Natural killer cell (primary cell): ENCODE data around the gene NF1. TPM values are rescaled to one million over a fixed set of nuclear protein-coding genes. Genes with fewer than 3 reads are reported as not detected.

ENCODE experiments used
- ATAC-seq, 3 donors: fragments of 150-1000 bp in 2 of 3; fragments of 200-7000 bp in 1 of 3; cut with Tn5 transposase; 1 replicate in 1 of 3; 2 replicates in 2 of 3; pipeline ENCODE4 v1.10.0; 2021; ENCODE audit warnings: mild to moderate bottlenecking in 2 of 3, moderate library complexity in 2 of 3
- DNase-seq, 2 donors: peaks; one replicate each; pipeline versions ENCODE4 v3.0.0 to v3.0.0-alpha.2; 2013 to 2021; ENCODE audit warnings: mixed read lengths in 1 of 2
- H3K27ac ChIP-seq: one replicate; pipeline ENCODE4 v1.5.1; 2013; ENCODE audit warnings: mild to moderate bottlenecking, low read length
- H3K27me3 ChIP-seq: one replicate; pipeline ENCODE4 v1.6.1; 2013; ENCODE audit warnings: low read length; ENCODE audit not compliant: control insufficient read depth, insufficient read depth
- H3K36me3 ChIP-seq: one replicate; pipeline ENCODE4 v1.6.1; 2013; ENCODE audit warnings: low read length; ENCODE audit not compliant: control insufficient read depth, insufficient read depth
- H3K4me1 ChIP-seq: one replicate; pipeline ENCODE4 v1.6.1; 2013; ENCODE audit warnings: low read length; ENCODE audit not compliant: control insufficient read depth, insufficient read depth
- H3K4me3 ChIP-seq: one replicate; pipeline ENCODE4 v1.5.1; 2013; ENCODE audit warnings: low read length
- H3K9me3 ChIP-seq: one replicate; pipeline ENCODE4 v1.6.1; 2013; ENCODE audit warnings: low read length; ENCODE audit not compliant: control insufficient read depth, insufficient read depth
- H3K27ac Mint-ChIP-seq, 2 donors: one replicate each; pipeline ENCODE4 v1.8.0; 2022; ENCODE audit warnings: mild to moderate bottlenecking in 2 of 2, mixed read lengths in 2 of 2, moderate library complexity in 1 of 2
- H3K27me3 Mint-ChIP-seq, 2 donors: one replicate each; pipeline ENCODE4 v1.8.0; 2022; ENCODE audit warnings: low read depth in 2 of 2, mixed read lengths in 2 of 2
- H3K36me3 Mint-ChIP-seq: one replicate; pipeline ENCODE4 v1.8.0; 2022; ENCODE audit warnings: mixed read lengths
- H3K4me1 Mint-ChIP-seq, 2 donors: one replicate each; pipeline ENCODE4 v1.8.0; 2022; ENCODE audit warnings: mixed read lengths in 2 of 2
- H3K4me3 Mint-ChIP-seq: one replicate; pipeline ENCODE4 v1.8.0; 2022; ENCODE audit warnings: mild to moderate bottlenecking, moderate library complexity, mixed read lengths
- H3K9me3 Mint-ChIP-seq, 2 donors: one replicate each; pipeline ENCODE4 v1.8.0; 2022; ENCODE audit warnings: mixed read lengths in 2 of 2
- CTCF ChIP-seq: fragments of 200-600 bp; IDR thresholded peaks from one replicate; pipeline ENCODE4 v1.8.0; 2022; ENCODE audit warnings: antibody characterized with exemption
- WGBS: methylation state at CpG from one replicate; pipeline ENCODE4 v1.1.7; 2013; ENCODE audit warnings: missing lambda C conversion rate; ENCODE audit not compliant: insufficient coverage; 5-methylcytosine and 5-hydroxymethylcytosine counted together
- intact Hi-C: fragments of 100-400 bp; cut with micrococcal nuclease; formaldehyde crosslinking; loops from one replicate; pipeline ENCODE4 v1.14.2; 2022
- total RNA-seq, 4 donors: library from RNA; stranded (reverse); fragments of 120-200 nt in 1 of 4; gene quantifications; one replicate each; pipeline versions ENCODE4 v1.2.3 to v1.2.4, GENCODE V29; 2013 to 2022

Gene NF1
- total RNA-seq, 3 donors from 2014 or later (not counting 1 experiment from before 2014, with no cell fraction given) = 30.3 to 40.7 (median 38.8) TPM

DNA sequence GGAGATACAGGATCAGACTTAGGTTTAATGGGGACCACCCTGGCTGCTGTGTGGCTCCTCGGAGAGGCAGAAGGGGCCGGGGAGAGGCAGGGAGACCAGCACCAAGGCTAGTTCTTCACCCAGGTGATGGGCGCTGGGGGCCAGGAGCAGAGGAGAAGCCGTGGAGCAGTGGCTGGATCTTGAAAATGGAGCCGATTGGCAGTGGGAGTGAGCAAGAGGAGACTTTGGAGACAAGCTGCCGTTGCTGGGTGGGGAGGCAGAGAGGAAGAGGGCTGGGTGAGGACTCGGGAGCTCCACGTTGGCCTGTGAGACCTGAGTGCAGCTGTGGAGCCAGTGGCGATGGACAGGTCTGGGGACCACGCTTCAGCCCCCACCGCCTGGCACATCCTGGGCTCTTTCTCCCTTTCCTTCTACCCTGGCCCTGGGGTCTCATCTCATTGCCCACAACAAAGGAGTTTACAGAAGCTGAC, 305.7 kb downstream of the NF1 start:
- Mint-ChIP-seq H3K4me1 (no peaks in the 10 kb centered on the region), H3K4me3 (no peak overlapping the region), H3K27me3 (peaks cover 18 to 24% of the 10 kb centered on the region in 2 donors), H3K9me3 (no peaks in the 10 kb centered on the region), H3K36me3 (no peaks in the 10 kb centered on the region), H3K27ac (no peak overlapping the region)
- Histone ChIP-seq H3K4me3 (no peak overlapping the region), H3K4me1 (no peaks in the 10 kb centered on the region), H3K27me3 (peaks cover 2% of the 10 kb centered on the region), H3K36me3 (no peaks in the 10 kb centered on the region), H3K27ac (no peak overlapping the region), H3K9me3 (no peaks in the 10 kb centered on the region)
- no peak for DNase-seq
- TF ChIP-seq CTCF = no peak
- intact Hi-C loops = no loop called here
- 81% methylated on average over 11 of the region's 11 CpGs for WGBS
- ATAC-seq = no peak

DNA sequence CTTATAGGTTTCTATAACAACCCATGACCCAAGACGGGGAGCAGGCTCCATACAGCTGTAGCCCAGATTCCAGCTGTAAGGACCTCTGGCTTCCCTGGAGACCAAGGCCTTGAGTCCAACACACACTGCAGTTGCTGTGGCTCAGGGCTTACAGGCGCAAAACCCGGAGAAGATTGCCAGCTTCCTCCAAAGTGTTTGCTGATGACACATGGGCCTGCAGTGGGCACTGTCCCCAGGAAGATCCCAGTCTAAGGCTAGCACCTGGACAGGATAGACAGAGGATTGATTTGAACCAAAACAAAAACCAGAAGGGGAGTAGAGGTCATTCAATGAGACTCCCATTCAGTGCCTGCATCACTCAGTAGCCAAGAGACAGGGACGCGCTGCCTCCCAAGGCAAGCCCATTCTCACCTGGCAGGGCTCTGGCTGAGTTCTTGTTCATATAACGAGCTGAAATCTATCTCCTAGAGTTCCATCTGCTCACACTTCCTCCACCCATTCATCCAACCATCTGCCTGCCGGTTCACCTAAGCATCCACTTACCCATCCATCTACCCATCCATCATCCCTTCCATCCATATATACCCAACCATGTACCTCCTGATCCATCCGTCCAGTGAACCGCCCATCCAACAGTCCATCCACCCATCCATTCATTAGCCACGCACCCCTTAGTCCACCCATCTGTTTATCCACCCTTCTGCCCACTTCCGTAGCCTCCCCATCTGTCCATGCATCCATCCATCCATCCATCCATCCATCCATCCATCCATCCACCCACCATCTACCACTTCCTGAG, 306.9 kb downstream of the NF1 start:
- Mint-ChIP-seq H3K4me3 (no peak overlapping the region), H3K36me3 (no peaks in the 10 kb centered on the region), H3K4me1 (no peaks in the 10 kb centered on the region), H3K27ac (no peak overlapping the region), H3K9me3 (no peaks in the 10 kb centered on the region), H3K27me3 (peaks cover 14 to 18% of the 10 kb centered on the region in 2 donors)
- peaks cover under 1% of the 10 kb centered on the region for H3K27me3 ChIP-seq
- no peak overlapping the region for H3K4me3 ChIP-seq
- WGBS = 93% methylated on average over 11 of the region's 11 CpGs
- no peaks in the 10 kb centered on the region for H3K36me3 ChIP-seq
- no peak for TF ChIP-seq CTCF
- no peaks in the 10 kb centered on the region for H3K4me1 ChIP-seq
- no peak overlapping the region for H3K27ac ChIP-seq
- H3K9me3 ChIP-seq = no peaks in the 10 kb centered on the region
- DNase-seq (no peak), ATAC-seq (no peak)
- intact Hi-C loops = no loop called here

GRCh38 chr17:31404028-31404949, 309.5 kb downstream of the NF1 start:
- Histone ChIP-seq H3K27ac (no peak overlapping the region), H3K36me3 (no peaks in the 10 kb centered on the region), H3K27me3 (no peaks in the 10 kb centered on the region), H3K4me1 (no peaks in the 10 kb centered on the region), H3K4me3 (no peak overlapping the region), H3K9me3 (no peaks in the 10 kb centered on the region)
- DNase-seq (no peak), ATAC-seq (no peak)
- intact Hi-C loops = no loop called here
- H3K27ac Mint-ChIP-seq = no peak overlapping the region
- WGBS = 74% methylated on average over 19 of the region's 19 CpGs
- no peak overlapping the region for H3K4me3 Mint-ChIP-seq
- no peaks in the 10 kb centered on the region for H3K4me1 Mint-ChIP-seq
- H3K36me3 Mint-ChIP-seq = no peaks in the 10 kb centered on the region
- TF ChIP-seq CTCF = no peak
- peaks cover 0 to 12% of the 10 kb centered on the region in 2 donors for H3K27me3 Mint-ChIP-seq
- H3K9me3 Mint-ChIP-seq = no peaks in the 10 kb centered on the region
